GM06990 (cell line): ENCODE measurements around the gene ZNF444.

ENCODE experiments used
- DNase-seq: peaks from one replicate; pipeline ENCODE4 v3.0.0-alpha.2; 2011; ENCODE audit not compliant: insufficient read length; ENCODE audit errors: extremely low read depth
- H3K27me3 ChIP-seq: replicated peaks from 2 replicates; pipeline ENCODE4 v1.6.0; 2011; ENCODE audit warnings: low read length; ENCODE audit not compliant: control insufficient read depth, insufficient read depth
- H3K36me3 ChIP-seq: 2 replicates; pipeline ENCODE4 v1.5.1; 2011; ENCODE audit warnings: low read length; ENCODE audit not compliant: control insufficient read depth, insufficient read depth
- H3K4me3 ChIP-seq: replicated peaks from 2 replicates; pipeline ENCODE4 v1.5.1; 2011; ENCODE audit warnings: low read depth, mild to moderate bottlenecking, control low read depth, low read length
- TF ChIP-seq, protein P1 (sequence below): IDR thresholded peaks from 2 replicates; pipeline ENCODE4 v1.5.1; 2011; ENCODE audit warnings: low read length, control low read depth, mild to moderate bottlenecking, inconsistent platforms; ENCODE audit not compliant: insufficient read depth, poor library complexity, severe bottlenecking

The ZNF444 gene

DNA sequence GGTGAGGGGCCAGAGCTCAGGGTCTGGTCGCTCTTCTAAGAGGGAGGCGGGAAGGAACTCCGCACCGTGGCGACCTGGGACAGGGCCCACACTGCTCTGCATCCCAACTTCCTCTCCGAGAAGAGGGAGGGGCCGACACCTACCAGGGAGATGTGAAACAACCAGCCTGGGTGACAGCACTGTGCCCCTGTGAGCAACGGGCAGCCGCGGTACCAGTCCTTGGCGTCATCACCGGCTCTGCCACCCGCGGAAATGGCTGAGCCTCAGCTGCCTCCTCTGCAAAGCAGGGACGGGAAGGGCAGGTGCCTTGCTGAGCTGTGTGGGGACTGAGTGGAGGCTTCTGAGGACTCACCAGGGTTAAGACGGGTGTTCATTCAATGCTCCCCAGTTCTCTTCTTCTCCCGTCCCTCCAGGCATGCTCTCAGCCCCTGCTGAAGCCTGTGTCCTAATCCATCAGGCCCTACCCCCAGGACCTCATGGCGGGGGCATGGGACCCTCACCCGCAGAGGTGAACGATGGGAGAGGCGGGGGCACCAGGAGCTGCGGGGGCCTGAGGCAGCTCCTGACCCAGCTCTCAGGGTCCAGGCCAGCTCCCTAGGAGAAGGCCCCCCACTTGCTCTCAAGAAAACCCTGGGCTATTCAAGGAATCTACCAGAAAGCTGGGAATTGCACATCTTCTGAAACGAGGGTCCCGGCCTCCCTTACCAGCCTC is 29.3 kb upstream of the ZNF444 start:
- Histone ChIP-seq H3K27me3 (no peaks in the 10 kb centered on the region), H3K36me3 (peaks cover 7% of the 10 kb centered on the region), H3K4me3 (peak overlapping the region; percentile 30)
- DNase-seq = peak; percentile 65
- TF ChIP-seq, protein P1, sequence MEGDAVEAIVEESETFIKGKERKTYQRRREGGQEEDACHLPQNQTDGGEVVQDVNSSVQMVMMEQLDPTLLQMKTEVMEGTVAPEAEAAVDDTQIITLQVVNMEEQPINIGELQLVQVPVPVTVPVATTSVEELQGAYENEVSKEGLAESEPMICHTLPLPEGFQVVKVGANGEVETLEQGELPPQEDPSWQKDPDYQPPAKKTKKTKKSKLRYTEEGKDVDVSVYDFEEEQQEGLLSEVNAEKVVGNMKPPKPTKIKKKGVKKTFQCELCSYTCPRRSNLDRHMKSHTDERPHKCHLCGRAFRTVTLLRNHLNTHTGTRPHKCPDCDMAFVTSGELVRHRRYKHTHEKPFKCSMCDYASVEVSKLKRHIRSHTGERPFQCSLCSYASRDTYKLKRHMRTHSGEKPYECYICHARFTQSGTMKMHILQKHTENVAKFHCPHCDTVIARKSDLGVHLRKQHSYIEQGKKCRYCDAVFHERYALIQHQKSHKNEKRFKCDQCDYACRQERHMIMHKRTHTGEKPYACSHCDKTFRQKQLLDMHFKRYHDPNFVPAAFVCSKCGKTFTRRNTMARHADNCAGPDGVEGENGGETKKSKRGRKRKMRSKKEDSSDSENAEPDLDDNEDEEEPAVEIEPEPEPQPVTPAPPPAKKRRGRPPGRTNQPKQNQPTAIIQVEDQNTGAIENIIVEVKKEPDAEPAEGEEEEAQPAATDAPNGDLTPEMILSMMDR = no peak

DNA sequence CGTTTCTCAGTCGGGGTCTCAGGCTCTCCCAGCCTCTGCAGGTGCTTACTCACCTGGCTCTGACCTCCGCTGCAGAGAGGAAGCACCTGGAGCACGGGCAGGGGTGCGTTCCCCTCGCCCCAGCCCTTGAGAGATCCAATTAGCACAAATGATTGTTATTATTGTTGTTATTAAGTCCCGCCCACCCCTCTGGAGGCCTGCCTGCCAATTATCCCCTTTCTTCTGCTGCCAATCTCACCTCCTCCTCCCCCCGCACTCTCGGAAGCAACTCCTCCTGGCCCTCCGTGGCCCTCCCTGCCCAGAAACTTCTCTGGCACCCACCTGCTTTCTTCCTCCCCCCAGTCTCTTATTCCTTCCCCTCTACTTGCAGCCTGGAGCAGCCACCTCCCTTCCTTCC is 28.8 kb upstream of the ZNF444 start:
- peaks cover 7% of the 10 kb centered on the region for H3K36me3 ChIP-seq
- TF ChIP-seq, protein P1 = no peak

DNA sequence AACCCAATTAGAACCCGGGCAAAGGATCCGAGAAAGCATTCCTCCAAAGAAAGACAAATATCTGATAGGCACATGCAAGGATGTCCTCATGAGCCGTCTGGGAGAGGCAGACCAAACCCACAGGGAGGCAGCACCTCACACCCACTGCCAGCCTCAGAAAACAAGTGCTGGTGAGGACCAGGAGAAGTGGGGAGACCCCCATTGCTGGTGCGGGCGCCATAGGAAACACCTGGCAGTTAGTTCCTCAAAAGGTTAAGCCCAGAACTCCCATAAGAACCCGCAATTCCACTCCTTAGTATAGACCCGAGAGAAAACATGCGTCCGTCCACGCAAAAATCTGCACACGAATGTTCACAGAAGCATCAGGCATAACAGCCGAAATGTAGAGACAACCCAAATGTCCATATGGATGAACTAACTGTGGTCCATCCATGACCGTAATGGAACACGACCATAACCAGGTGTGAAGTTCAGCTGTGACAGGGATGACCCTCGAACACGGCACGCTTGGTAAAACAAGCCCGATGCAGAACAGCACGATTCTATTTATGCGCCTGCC is 27.9 kb upstream of the ZNF444 start:
- no peak for DNase-seq
- H3K4me3 ChIP-seq = no peak overlapping the region

More for the DNA sequence above, 28.8 kb upstream of the ZNF444 start:
- Histone ChIP-seq H3K27me3 (no peaks in the 10 kb centered on the region), H3K4me3 (peak overlapping the region; percentile 30)
- no peak for DNase-seq

DNA sequence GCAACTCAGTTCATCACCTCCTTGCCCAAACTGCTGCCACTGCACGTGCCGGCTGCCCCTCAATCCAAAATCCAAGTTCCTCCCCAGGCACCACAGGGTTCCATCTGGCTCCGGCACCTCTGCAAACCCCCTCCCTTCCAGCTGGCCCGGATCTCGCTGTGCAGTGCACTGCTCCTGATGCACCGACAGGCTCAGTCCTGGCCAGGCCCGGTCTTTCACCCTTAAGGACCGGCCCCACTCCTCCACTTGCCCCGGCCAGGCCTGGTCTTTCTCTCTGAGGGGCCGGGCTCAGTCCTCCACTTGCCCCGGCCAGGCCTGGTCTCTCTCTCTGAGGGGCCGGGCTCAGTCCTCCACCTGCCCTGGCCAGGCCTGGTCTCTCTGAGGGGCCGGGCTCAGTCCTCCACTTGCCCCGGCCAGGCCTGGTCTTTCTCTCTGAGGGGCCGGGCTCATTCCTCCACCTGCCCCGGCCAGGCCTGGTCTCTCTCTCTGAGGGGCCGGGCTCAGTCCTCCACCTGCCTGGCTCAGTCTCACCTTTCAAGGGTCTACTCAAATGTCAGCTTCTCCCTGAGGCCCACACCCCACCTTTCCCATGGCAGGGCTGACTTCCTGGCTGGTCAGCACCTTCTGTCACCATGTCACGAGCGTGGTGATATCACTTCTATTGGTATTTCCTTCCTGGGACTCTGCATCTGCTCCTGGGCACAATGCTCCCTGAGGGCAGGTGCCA is 26.9 kb upstream of the ZNF444 start:
- TF ChIP-seq, protein P1 = no peak
- DNase-seq = no peak
- Histone ChIP-seq H3K27me3 (no peaks in the 10 kb centered on the region), H3K36me3 (peaks cover 5% of the 10 kb centered on the region), H3K4me3 (no peak overlapping the region)

More for the DNA sequence above, 27.9 kb upstream of the ZNF444 start:
- H3K27me3 ChIP-seq = no peaks in the 10 kb centered on the region
- peaks cover 7% of the 10 kb centered on the region for H3K36me3 ChIP-seq
- TF ChIP-seq, protein P1 = no peak

DNA sequence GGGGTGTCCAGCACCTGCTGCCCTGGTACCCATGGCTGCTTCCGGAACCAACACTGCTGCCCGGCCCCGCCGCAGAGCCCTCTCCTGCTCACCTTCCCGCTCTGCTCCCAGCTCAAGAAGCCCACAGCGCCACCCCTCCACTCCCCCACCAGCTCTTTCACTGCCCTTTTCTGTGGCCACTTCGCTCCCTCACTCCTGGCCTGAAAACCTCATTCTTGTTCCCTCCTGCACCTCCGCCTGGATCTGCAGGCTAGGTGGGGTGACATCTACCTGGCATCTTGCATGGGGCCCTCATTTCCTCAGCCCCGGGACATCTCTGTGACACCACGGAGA is 26.3 kb upstream of the ZNF444 start:
- H3K36me3 ChIP-seq = peaks cover 4% of the 10 kb centered on the region
- no peak overlapping the region for H3K4me3 ChIP-seq
- no peaks in the 10 kb centered on the region for H3K27me3 ChIP-seq
- no peak for DNase-seq
- TF ChIP-seq, protein P1 = no peak
